ENCODE data around the gene HELQ. TPM values are rescaled to one million over a fixed set of nuclear protein-coding genes. Genes with fewer than 3 reads are reported as not detected.

The HELQ gene
- total and polyA plus RNA-seq, 2 of the 13 experiments (the other 11 are each of a cell fraction or from before 2014, with no cell fraction given) = 6.6 to 10.8 TPM

- no peak for TF ChIP-seq ETV5 (CRISPR knock-in tag; IDR thresholded peaks at IDR 0.05; ENCODE audit: borderline replicate concordance)
- TF ChIP-seq NFE2L2 (IDR thresholded peaks at IDR 0.05; ENCODE audit: low read length) = no peak
- TF ChIP-seq, protein P1, sequence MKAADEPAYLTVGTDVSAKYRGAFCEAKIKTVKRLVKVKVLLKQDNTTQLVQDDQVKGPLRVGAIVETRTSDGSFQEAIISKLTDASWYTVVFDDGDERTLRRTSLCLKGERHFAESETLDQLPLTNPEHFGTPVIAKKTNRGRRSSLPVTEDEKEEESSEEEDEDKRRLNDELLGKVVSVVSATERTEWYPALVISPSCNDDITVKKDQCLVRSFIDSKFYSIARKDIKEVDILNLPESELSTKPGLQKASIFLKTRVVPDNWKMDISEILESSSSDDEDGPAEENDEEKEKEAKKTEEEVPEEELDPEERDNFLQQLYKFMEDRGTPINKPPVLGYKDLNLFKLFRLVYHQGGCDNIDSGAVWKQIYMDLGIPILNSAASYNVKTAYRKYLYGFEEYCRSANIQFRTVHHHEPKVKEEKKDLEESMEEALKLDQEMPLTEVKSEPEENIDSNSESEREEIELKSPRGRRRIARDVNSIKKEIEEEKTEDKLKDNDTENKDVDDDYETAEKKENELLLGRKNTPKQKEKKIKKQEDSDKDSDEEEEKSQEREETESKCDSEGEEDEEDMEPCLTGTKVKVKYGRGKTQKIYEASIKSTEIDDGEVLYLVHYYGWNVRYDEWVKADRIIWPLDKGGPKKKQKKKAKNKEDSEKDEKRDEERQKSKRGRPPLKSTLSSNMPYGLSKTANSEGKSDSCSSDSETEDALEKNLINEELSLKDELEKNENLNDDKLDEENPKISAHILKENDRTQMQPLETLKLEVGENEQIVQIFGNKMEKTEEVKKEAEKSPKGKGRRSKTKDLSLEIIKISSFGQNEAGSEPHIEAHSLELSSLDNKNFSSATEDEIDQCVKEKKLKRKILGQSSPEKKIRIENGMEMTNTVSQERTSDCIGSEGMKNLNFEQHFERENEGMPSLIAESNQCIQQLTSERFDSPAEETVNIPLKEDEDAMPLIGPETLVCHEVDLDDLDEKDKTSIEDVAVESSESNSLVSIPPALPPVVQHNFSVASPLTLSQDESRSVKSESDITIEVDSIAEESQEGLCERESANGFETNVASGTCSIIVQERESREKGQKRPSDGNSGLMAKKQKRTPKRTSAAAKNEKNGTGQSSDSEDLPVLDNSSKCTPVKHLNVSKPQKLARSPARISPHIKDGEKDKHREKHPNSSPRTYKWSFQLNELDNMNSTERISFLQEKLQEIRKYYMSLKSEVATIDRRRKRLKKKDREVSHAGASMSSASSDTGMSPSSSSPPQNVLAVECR (CRISPR knock-in tag; IDR thresholded peaks at IDR 0.05; ENCODE audit: borderline replicate concordance) = no peak
These were observed 65.7 kb downstream of the HELQ start (continued) for GRCh38 chr4:83389756-83390505.

- no peak for DNase-seq (ENCODE audit: low spot score)
- no peak for FAIRE-seq
- in situ Hi-C loops (cut with HindIII; ENCODE audit: extremely low pct_ligation_motif_present, low pct_unique_long_range_greater_than_20kb) (no loop called here), intact Hi-C loops (cut with micrococcal nuclease; ENCODE audit: unreplicated experiment) (no loop called here)
- Histone ChIP-seq H3K36me3 (replicated peaks in 1 of 2; ENCODE audit: control insufficient read depth in 1 of 2, insufficient read depth in 2 of 2, low read length in 2 of 2) (no peaks in the 10 kb centered on the region), H3K27me3 (ENCODE audit: control insufficient read depth in 1 of 2, insufficient read depth in 2 of 2, low read length in 2 of 2) (no peaks in the 10 kb centered on the region), H2AFZ (ENCODE audit: low read length) (no peak overlapping the region), H3K27ac (ENCODE audit: extremely low read length, insufficient read depth, low read length) (no peak overlapping the region), H3K4me1 (ENCODE audit: insufficient read depth, low read length) (peaks cover 28% of the 10 kb centered on the region), H3K9ac (ENCODE audit: insufficient read depth, low read depth, low read length) (no peak overlapping the region), H3K4me2 (ENCODE audit: low read depth, low read length) (no peak overlapping the region), H3K9me3 (ENCODE audit: low read length) (no peaks in the 10 kb centered on the region), H3K4me3 (replicated peaks in 1 of 3; ENCODE audit: insufficient read depth in 1 of 3, low read depth in 2 of 3, low read length in 3 of 3) (no peak overlapping the region), H3K79me2 (ENCODE audit: insufficient read depth, low read length) (no peaks in the 10 kb centered on the region), H4K20me1 (ENCODE audit: insufficient read depth, low read length) (no peaks in the 10 kb centered on the region)
- CTCF ChIA-PET (ENCODE audit: low intra/inter-chr PET ratio, low total read pairs) = no interaction called here
- BruUV-seq (replicated peaks) = no TSS peak
- no peak for ATAC-seq
- 64% methylated on average over 8 of the region's 8 CpGs for WGBS (ENCODE audit: low lambda C conversion rate)
- POLR2A ChIA-PET = no interaction called here
- TF ChIP-seq RXRA (CRISPR knock-in tag; IDR thresholded peaks at IDR 0.05) = no peak
- TF ChIP-seq ZNF614 (CRISPR knock-in tag; IDR thresholded peaks at IDR 0.05; ENCODE audit: borderline replicate concordance) = no peak
- TF ChIP-seq RBM22 (optimal IDR thresholded peaks at IDR 0.05; ENCODE audit: low read length) = no peak
- TF ChIP-seq, protein P2, sequence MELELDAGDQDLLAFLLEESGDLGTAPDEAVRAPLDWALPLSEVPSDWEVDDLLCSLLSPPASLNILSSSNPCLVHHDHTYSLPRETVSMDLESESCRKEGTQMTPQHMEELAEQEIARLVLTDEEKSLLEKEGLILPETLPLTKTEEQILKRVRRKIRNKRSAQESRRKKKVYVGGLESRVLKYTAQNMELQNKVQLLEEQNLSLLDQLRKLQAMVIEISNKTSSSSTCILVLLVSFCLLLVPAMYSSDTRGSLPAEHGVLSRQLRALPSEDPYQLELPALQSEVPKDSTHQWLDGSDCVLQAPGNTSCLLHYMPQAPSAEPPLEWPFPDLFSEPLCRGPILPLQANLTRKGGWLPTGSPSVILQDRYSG (CRISPR knock-in tag; IDR thresholded peaks at IDR 0.05) = no peak
- TF ChIP-seq ZFP82 (CRISPR knock-in tag; IDR thresholded peaks at IDR 0.05; ENCODE audit: borderline replicate concordance) = no peak
- TF ChIP-seq, protein P3, sequence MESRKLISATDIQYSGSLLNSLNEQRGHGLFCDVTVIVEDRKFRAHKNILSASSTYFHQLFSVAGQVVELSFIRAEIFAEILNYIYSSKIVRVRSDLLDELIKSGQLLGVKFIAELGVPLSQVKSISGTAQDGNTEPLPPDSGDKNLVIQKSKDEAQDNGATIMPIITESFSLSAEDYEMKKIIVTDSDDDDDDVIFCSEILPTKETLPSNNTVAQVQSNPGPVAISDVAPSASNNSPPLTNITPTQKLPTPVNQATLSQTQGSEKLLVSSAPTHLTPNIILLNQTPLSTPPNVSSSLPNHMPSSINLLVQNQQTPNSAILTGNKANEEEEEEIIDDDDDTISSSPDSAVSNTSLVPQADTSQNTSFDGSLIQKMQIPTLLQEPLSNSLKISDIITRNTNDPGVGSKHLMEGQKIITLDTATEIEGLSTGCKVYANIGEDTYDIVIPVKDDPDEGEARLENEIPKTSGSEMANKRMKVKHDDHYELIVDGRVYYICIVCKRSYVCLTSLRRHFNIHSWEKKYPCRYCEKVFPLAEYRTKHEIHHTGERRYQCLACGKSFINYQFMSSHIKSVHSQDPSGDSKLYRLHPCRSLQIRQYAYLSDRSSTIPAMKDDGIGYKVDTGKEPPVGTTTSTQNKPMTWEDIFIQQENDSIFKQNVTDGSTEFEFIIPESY (CRISPR knock-in tag; IDR thresholded peaks at IDR 0.05) = no peak
- TF ChIP-seq POGK (CRISPR knock-in tag; conservative IDR thresholded peaks at IDR 0.05) = no peak
- no peak for TF ChIP-seq ZMYM2 (CRISPR knock-in tag; IDR thresholded peaks at IDR 0.05)
- no peak for TF ChIP-seq SP4 (CRISPR knock-in tag; IDR thresholded peaks at IDR 0.05)
- no peak for TF ChIP-seq SP5 (CRISPR knock-in tag; IDR thresholded peaks at IDR 0.05; ENCODE audit: borderline replicate concordance, low read depth)
These were observed 66.4 kb downstream of the HELQ start for GRCh38 chr4:83389037-83389720.
